ENCODE measurements around the gene NECTIN1.

DNA sequence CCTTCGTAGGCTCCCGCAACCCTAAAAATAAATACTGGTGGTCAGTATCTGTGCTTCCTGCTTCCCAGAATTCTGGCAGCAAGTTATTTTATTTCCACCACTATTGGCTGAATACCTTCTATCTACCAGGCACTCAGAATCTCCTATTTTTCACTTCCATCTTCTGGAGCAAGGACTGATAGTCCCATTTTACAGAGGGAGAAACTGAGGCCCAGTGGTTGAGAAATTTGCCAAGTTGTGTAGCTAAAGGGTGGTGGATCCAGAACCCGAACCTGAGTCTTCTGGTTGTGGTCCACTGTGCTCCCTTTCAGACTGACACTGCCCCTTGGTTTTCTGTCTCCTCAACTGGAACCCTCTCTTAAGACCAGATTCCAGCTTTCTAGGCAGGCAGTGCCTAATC, 31.6 kb downstream of the NECTIN1 start:
- TF ChIP-seq, protein P1, sequence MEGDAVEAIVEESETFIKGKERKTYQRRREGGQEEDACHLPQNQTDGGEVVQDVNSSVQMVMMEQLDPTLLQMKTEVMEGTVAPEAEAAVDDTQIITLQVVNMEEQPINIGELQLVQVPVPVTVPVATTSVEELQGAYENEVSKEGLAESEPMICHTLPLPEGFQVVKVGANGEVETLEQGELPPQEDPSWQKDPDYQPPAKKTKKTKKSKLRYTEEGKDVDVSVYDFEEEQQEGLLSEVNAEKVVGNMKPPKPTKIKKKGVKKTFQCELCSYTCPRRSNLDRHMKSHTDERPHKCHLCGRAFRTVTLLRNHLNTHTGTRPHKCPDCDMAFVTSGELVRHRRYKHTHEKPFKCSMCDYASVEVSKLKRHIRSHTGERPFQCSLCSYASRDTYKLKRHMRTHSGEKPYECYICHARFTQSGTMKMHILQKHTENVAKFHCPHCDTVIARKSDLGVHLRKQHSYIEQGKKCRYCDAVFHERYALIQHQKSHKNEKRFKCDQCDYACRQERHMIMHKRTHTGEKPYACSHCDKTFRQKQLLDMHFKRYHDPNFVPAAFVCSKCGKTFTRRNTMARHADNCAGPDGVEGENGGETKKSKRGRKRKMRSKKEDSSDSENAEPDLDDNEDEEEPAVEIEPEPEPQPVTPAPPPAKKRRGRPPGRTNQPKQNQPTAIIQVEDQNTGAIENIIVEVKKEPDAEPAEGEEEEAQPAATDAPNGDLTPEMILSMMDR (IDR thresholded peaks at IDR 0.05; ENCODE audit: low read depth, low read length), result no peak
- no peak for TF ChIP-seq EZH2phosphoT487 (IDR thresholded peaks at IDR 0.05; ENCODE audit: low read depth)
